GM19395 (cell line): ENCODE data around the gene INSIG1.
A peak's percentile ranks its signal among the peaks of the same experiment; 100 is the strongest.

Experiments used
- ATAC-seq: cut with Tn5 transposase; IDR thresholded peaks from one replicate; pipeline ENCODE4 v1.9.1; 2021; ENCODE audit warnings: mild to moderate bottlenecking, moderate library complexity; ENCODE audit not compliant: unreplicated experiment

The INSIG1 gene

GRCh38 chr7:155344618-155345433 is 47.1 kb downstream of the INSIG1 start:
- ATAC-seq = peak; percentile 88

GRCh38 chr7:155345490-155345889 is 47.8 kb downstream of the INSIG1 start:
- no peak for ATAC-seq

DNA sequence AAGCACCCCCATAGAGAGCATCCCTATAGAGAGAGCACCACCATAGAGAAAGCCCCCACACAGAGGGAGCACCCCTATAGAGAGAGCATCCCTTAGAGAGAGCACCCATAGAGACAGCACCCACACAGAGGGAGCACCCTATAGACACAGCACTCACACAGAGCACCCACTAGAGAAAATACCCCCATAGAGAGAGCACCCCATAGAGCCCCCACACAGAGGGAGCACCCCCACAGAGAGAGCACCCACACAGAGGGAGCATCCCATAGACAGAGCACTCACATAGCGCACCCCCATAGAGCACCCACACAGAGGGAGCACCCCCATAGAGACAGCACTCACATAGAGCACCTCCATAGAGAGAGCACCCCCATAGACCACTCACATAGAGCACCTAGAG is 48.6 kb downstream of the INSIG1 start:
- no peak for ATAC-seq

GRCh38 chr7:155348806-155349205 is 51.1 kb downstream of the INSIG1 start:
- ATAC-seq = no peak

DNA sequence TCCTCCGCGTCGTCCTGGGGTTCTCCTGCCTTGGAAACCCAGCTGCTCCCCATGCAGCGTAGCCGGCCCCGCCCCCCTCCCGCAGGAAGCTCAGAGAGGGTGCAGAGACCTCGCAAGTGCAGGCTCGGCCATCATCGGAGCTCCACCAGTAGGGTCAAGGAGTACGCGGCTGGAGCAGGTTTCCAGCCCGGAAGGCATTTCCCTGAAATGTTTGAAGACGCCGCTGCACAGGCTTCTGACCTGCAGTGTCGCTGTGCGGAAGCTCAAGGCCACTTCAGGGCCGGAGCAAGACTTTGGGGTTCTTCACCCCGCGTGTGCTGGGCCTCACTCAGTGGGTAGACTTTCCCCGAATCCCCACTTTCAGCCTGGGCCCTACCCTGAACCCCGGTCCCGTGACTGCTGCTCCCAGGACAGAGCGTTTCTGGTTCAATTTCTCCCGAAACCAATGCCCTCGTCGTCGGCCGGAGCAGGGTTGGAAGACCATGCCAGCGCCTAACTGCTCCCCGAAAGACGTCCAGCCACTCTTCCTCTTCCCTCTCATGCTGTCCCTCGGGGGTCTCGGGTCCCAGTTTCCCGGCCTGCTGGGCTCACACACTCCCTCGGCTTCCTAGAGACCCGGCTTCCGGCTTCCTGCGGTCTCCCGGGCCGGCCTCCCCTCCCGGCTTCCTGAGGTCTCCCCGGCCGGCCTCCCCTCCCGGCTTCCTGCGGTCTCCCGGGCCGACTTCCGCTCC is 52.1 kb downstream of the INSIG1 start:
- no peak for ATAC-seq

DNA sequence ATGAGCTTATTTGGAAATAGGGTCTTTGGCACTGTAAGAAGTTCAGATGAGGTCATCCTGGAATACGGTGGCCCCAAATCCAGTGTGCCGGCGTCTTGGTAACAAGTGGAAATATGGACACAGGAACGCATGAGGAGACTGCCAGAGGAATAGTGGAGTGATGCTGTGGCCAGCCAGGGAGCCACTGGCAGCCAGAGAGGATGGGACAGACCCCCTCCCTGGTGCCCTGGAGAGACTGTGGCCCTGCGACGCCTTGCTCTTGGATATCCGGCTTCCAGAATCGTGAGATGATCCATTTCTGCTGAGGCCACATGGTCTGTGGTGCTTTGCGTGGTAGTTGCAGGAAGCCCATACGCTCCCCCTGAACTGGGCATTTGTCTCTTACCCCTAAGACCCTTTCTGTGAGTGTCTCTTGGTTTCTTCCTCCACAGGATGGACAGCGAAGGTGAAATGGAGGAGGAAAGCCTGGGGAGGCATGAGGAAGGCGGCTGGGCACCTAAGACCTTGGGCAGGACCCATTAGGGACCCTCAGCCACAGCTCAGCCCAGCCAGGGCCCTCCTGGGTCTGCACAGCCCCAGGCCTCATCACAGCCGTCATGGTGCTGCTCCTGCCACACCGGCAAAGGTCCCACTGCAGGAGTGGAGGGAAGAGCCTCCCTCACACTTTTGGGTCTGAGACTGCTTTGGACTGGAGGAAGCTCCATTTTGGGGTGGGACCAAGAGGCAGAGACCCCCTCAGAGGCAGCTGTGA is 53.6 kb downstream of the INSIG1 start:
- no peak for ATAC-seq

DNA sequence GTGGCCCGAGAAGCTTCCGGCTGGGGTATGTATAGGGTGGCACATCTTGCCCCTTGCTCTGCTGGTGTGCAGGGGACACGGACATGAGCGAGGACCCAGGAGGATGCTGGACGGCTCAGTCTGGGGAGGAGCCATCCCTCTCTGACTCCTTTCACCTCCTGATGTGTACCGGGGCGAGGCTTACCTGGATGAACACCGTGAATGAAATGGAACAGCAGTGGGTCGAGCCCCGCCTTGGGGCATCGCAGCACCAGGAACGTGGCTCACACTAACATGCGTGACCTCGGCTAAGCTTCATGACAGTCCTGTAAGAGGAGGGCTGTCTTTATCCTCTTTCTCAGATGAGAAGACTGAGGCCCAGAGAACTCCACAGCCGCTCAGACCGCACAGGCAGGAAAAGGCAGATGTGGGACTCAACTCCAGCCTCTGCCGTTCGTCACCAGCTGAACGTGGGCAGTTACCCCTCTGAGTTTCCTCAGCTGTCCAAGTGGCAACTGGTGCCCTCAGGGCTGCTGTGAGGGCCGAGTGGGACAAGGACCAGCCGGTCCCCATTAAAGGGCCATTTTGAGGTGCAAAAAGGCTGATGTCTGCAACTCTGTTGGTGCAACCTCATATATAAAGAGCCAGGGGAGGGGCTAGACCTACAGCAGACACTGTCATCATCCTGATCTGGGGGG is 54.5 kb downstream of the INSIG1 start:
- ATAC-seq = no peak

DNA sequence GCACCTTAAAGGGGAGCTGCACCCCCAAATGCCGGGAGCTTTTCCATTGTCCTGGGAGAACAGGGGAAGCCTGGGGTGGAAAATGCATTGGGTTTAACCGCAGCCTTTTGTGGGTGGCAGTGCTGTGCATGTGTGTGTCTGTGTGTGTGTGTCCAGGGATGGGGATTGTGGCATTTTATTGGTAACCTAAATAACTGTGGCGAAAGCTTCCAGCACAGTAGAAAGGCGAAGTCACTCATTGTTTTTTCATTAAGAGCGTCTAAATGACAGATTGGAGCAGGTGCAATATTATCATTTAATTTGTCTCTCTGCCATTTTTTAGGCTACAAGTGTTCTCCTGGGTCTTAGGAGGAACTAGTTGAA is 55.1 kb downstream of the INSIG1 start:
- ATAC-seq = no peak

DNA sequence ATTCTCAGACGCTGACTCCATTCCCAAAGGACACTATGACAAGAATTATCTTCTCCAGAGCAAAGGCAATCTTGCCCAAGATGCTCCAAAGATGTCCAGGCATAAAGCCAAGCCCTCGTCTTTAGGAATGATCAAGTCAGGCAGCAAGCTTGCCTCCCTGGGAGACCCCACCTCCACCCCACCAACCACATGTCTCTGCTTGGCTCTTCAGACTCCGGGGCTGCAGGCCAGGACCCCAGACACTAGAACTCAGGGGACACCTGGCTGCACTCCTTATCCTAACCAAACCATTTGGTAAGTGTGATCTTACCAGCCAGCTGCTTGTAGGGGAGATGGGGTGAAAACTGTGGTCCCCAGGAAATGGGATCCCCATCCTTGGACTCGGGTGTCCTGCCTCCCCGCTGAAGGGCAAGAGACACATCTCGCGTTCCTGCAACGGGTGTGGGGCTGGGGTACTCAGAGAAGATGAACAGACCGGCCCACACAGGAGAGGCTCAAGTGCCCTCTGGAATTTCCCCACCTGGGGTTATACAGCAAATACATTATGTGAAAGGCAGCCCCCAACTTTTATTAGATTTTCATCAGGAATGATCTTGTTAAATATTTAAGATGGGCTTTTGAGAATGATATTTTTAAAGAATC is 55.7 kb downstream of the INSIG1 start:
- no peak for ATAC-seq

- ATAC-seq = no peak
These were observed 56.8 kb downstream of the INSIG1 start for GRCh38 chr7:155354371-155355048.

DNA sequence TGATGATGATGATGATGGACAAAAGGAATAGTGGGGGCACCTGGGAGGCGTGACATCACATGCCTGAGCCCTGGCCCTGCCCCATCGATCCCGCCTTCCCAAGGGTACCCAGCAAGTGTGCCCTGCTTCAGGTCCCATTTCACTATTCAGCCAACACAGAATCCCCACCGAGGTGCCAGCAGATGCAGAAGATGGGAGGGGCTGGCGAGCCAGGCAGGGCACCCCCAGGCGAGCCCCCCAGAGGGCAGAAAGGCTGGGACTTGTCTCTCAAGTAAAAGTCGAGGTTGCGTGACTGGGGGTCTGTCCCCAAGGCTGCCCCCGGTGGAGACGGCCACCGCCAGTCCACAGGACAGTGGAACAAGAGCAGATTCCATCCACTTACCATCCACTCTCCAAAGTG is 57.5 kb downstream of the INSIG1 start:
- no peak for ATAC-seq

GRCh38 chr7:155355745-155356144 is 58.1 kb downstream of the INSIG1 start:
- no peak for ATAC-seq

- no peak for ATAC-seq
These were observed 58.8 kb downstream of the INSIG1 start for GRCh38 chr7:155356323-155357105.

GRCh38 chr7:155357573-155358041 is 59.9 kb downstream of the INSIG1 start:
- ATAC-seq = no peak

GRCh38 chr7:155358066-155358947 is 60.6 kb downstream of the INSIG1 start:
- ATAC-seq = no peak

DNA sequence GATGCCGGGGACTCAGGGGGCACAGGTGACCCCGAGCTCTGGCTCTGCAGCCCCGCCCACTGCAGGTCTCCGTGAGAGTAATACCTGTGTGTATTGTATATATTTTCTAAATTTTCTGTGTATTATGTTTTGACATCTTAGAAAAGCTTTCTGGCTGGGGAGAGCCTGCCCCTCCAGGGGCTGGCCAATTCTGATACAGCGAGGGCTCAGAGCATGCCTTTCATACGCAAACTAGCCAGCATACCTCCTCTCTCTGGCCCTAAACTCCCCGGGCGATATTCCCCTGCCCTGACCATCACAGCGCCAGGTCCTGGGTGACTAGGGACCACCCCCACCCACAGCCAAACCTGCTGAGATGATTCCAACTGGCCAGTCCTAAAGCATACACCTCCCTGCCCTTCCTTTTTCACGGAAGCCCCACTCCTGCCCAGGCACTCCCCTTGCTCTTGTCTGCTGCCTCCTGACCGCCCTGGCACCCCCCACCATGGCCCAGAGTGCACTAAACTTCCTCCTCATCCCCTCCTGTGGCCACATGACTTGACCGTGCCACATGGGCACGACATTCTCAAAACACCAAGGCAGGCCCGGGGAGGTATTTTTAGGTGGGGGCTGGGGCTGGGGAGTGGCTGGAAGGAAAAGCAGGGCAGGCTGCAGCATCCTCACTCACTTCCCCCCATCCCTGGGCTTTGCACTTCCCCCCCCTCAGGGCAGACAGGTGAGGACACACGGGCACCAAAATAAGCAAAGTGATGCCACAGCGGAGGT is 61.5 kb downstream of the INSIG1 start:
- ATAC-seq = no peak
